Activated CD8-positive, alpha-beta memory T cell treated with anti-CD3 and anti-CD28 coated beads for 36 hours (primary cell): ENCODE results near the gene PARD6A. TPM values are rescaled to one million over a fixed set of nuclear protein-coding genes. Genes with fewer than 3 reads are reported as not detected.

Source experiments
- CTCF ChIA-PET: fragments of 350-600 bp; sonication (Branson Sonifier 250); formaldehyde crosslinking; loops from one replicate; lab custom pipeline; 2021; ENCODE audit warnings: antibody characterized with exemption; lab: Charles Lee
- POLR2A ChIA-PET: fragments of 350-600 bp; sonication (Branson Sonifier 250); formaldehyde crosslinking; loops from one replicate; lab custom pipeline; 2021; ENCODE audit warnings: antibody characterized with exemption; lab: Charles Lee
- total RNA-seq, 2 experiments: library from RNA; stranded (reverse); gene quantifications; one replicate each; pipeline ENCODE4 v1.2.3, GENCODE V29; 2021

PARD6A gene
- total RNA-seq, 2 experiments from 2014 or later, result 17.4 to 18.3 TPM

DNA sequence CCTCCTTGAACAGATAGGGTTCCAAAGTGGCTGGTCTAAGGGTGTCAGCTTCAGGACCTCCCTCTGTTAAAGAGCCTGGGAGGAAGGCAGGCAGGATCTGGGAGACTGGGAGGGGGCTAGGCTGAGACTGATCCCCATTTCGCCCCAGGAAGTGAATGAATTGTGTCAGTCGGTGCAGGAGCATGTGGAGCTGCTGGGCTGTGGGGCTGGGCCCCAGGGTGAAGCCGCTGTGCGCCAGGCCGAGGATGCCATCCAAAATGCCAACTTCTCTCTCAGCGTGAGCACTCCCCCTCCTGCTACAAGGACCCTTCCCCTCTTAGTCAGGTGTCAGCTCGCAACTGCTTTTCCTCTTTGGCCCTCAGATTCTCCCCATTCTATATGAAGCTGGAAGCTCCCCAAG is 9.7 kb upstream of the PARD6A start:
- ChIA-PET CTCF (no interaction called here), POLR2A (interaction anchor here (0.7 to 1.0 kb wide), 2 partner anchors 9 to 88 kb away, joined by 3 read pairs; partner anchors contain the start of gene ACD)

DNA sequence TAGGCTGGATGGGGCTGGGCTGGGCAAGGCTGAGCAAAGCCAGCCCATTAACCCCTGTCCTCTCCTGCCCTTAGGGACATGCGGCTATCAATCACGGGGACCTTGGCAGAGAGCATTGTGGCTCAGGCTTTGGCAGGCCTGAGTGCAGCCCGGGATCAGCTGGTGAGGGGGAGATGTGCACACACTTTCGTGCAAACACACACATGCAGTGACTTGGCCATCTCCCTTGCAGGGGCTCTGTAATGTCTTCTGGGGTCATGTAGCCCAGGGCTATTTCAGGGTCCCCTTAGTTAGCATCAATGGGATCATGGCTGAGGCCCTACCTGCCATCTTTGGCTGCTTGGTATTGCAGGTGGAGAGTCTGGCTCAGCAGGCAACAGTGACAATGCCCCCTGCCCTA is 8.9 kb upstream of the PARD6A start:
- POLR2A ChIA-PET, result interaction anchor here (0.7 kb wide), 1 partner anchor 89 kb away, joined by 3 read pairs; no protein-coding TSS in a partner anchor
- CTCF ChIA-PET, result interaction anchor here (1.2 to 1.4 kb wide), 2 partner anchors 104 to 232 kb away, joined by 3 to 4 read pairs; no protein-coding TSS in a partner anchor

- POLR2A ChIA-PET, result no interaction called here
- CTCF ChIA-PET, result interaction anchor here (1.2 to 1.4 kb wide), 2 partner anchors 105 to 231 kb away, joined by 3 to 4 read pairs; no protein-coding TSS in a partner anchor
These were observed 8.1 kb upstream of the PARD6A start for GRCh38 chr16:67652578-67653127.

GRCh38 chr16:67653128-67653788 is 7.5 kb upstream of the PARD6A start:
- POLR2A ChIA-PET, result interaction anchor here (1.7 kb wide), 1 partner anchor 8 kb away, joined by 5 read pairs; the partner anchor contains the start of gene CARMIL2
- CTCF ChIA-PET, result no interaction called here

DNA sequence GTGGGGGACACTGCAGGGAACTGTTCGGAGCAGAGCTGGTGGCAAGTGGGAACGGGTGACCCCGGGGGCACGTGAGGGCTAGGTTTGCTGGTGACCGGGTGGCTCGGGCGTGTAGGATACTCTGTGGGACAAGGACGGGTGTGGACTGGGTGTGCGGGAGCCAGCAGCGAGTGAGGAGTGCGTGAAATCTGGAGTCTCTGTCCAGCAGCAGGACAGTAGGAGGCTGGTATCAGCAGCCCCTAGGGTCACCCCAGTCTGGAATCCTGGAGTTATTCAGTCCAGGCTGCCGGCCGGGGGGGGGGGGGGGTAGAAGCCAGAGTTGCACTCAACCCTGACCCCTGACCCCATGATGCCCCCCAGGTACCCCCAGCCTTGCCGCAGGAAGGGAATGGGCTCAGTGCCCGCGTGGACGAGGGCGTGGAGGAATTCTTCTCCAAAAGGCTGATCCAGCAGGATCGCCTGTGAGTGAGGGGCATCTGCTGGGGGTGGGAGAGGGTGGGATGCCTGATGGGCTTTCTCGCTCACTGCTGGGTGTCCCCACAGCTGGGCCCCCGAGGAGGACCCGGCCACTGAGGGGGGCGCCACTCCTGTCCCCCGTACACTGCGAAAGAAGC is 6.9 kb upstream of the PARD6A start:
- POLR2A ChIA-PET, result interaction anchor here (1.7 kb wide), 1 partner anchor 9 kb away, joined by 5 read pairs; the partner anchor contains the start of gene CARMIL2

GRCh38 chr16:67654403-67654911 is 6.3 kb upstream of the PARD6A start:
- CTCF ChIA-PET, result interaction anchor here (1.2 to 5.7 kb wide), 2 partner anchors 9 to 133 kb away, joined by 4 to 41 read pairs; partner anchors contain the start of gene CARMIL2
- POLR2A ChIA-PET, result interaction anchor here (1.7 kb wide), 1 partner anchor 9 kb away, joined by 5 read pairs; the partner anchor contains the start of gene CARMIL2

More for the DNA sequence above, 6.9 kb upstream of the PARD6A start:
- CTCF ChIA-PET, result interaction anchor here (1.2 to 5.7 kb wide), 2 partner anchors 8 to 132 kb away, joined by 4 to 41 read pairs; partner anchors contain the start of gene CARMIL2

GRCh38 chr16:67655363-67655762 is 5.4 kb upstream of the PARD6A start:
- CTCF ChIA-PET, result interaction anchor here (5.7 kb wide), 1 partner anchor 10 kb away, joined by 41 read pairs; the partner anchor contains the start of gene CARMIL2
- POLR2A ChIA-PET, result interaction anchor here (1.3 kb wide), 1 partner anchor 100 kb away, joined by 4 read pairs; no protein-coding TSS in a partner anchor

DNA sequence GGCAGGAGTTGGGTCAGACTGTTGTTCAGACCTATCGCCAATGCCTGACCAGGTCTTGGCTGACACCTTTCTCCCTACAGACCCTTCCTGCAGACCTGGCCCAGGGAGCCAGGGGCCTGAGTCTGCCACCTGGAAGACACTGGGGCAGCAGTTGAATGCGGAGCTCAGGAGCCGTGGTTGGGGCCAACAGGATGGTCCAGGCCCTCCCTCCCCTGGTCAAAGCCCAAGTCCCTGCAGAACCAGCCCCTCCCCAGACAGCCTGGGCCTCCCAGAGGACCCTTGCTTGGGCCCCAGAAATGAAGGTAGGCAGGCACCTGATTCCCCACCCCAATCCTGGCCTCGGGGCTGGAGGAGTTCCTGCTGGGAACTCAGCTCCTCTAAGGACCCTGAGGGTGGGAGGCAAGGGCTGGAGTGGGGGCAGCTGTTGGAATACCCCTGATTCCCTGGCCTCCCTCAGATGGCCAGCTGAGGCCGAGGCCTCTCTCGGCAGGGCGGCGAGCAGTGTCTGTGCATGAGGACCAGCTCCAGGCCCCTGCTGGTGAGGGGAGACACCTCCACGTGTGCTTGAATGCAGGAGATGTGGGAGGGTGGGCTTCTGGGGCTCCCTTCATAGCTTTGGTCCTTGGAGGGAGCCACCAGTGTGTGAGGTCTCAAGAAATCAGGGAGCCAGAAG is 4.3 kb upstream of the PARD6A start:
- ChIA-PET POLR2A (interaction anchor here (1.0 to 1.3 kb wide), 2 partner anchors 11 to 101 kb away, joined by 4 to 5 read pairs; no protein-coding TSS in a partner anchor), CTCF (interaction anchor here (2.7 to 5.7 kb wide), 2 partner anchors 11 to 135 kb away, joined by 8 to 41 read pairs; partner anchors contain the start of gene CARMIL2)

- ChIA-PET POLR2A (interaction anchor here (1.0 to 3.4 kb wide), 3 partner anchors 10 to 116 kb away, joined by 3 to 28 read pairs (median 4); partner anchors contain the start of genes C16orf86 and CARMIL2), CTCF (interaction anchor here (2.7 to 5.7 kb wide), 2 partner anchors 12 to 136 kb away, joined by 8 to 41 read pairs; partner anchors contain the start of gene CARMIL2)
These were observed 3.6 kb upstream of the PARD6A start for GRCh38 chr16:67657017-67657608.

DNA sequence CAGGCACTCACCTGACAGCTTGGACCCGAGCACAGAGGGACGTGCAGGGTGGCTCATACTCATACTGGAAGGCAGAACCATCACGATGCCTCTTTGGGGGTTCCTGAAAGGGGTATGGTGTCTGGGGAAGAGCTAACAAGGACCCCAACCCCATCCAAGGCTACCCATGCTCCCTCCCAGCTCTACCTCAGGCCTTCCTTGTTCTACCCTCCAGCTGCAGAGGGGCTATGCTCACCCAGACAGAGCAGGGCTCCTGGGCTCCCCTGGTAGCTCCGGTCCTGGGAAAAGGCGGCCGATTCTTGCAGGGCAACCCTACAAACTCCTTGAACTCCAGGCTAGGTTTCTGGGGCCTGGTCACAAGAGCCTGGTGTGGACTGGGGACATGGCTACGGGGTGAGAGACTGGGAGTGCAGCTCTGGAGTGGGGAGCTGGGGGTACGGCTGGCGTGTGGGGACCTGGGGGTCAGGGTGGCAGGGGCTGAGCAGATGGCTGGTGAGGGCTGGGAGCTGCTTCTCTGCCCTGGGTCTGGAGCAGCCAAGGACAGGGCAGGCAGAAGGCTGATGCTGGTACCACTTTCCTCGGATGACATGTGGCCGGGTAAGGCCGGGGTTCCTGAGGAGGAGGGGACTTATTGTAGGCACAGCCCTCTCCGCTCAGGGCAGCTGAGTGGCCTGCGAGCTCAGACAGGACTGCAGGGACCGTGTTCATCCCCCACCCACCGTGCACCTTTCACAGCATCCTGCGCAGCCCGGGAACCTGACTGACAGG is 2.8 kb upstream of the PARD6A start:
- CTCF ChIA-PET, result interaction anchor here (0.5 to 5.7 kb wide), 6 partner anchors 12 to 201 kb away, joined by 3 to 41 read pairs (median 4); partner anchors contain the start of genes CARMIL2 and CTCF
- POLR2A ChIA-PET, result interaction anchor here (1.0 to 3.4 kb wide), 3 partner anchors 9 to 116 kb away, joined by 3 to 28 read pairs (median 4); partner anchors contain the start of genes C16orf86 and CARMIL2

- CTCF ChIA-PET, result interaction anchor here (0.6 to 5.7 kb wide), 6 partner anchors 9 to 138 kb away, joined by 3 to 41 read pairs (median 8); partner anchors contain the start of genes CARMIL2 and CTCF
- POLR2A ChIA-PET, result interaction anchor here (0.5 to 3.4 kb wide), 6 partner anchors 13 to 221 kb away, joined by 3 to 28 read pairs (median 4); partner anchors contain the start of gene CARMIL2
These were observed 1.7 kb upstream of the PARD6A start for GRCh38 chr16:67658849-67659674.

DNA sequence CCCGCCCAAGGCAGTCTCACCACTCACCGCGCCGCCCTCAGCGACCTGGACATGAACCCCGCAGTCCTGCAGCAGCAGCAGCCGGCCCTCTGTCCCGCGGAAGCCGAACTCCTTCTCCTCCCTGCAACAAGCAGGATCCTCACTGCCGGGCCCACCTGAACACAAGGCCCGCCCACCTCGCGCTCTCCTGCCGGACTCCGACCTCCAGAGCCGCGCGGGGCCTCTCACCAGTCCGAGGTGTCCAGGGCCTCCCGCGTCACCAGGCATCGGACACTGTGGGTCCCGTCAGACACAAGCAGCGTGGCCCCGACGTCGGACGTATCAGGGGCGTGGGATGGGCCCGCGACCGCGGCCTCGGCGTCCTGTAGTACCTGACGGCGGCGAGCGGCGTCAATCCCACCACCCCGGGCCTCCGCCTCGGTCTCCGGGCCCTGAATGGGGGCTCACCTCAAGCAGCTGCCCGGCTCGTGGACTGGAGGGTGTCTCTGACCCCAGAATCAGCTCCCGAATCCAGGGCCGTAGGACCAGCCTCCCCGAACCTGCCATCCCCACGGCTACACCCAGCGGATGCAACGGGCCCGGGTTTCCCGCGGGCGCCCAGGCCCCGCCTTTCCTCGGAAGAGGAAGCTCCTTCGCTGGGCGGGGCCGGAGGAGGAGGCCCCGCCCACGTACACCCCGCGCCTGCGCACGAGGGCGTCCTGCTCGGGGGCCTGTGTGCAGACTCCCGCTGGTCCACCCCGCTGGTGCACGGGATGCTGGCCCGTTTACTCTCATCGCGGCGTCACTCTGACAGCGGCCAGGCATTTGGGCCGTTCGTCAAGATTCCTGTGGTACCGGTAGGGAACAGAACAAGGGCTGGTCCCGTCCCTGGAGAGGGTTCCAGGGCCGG is 841 bp upstream of the PARD6A start, which contains the start of gene ACD:
TSS of gene ACD (minus strand) at position 586 of the 889 bp plus-strand sequence. CDS start at position 546, 40 bp downstream.
- ChIA-PET POLR2A (interaction anchor here (0.5 to 3.4 kb wide), 15 partner anchors 9 to 275 kb away, joined by 3 to 28 read pairs (median 4); partner anchors contain the start of genes CARMIL2, CTCF, GFOD2 and TSNAXIP1), CTCF (interaction anchor here (0.9 to 5.7 kb wide), 7 partner anchors 8 to 139 kb away, joined by 3 to 41 read pairs (median 8); partner anchors contain the start of genes CARMIL2 and CTCF)

DNA sequence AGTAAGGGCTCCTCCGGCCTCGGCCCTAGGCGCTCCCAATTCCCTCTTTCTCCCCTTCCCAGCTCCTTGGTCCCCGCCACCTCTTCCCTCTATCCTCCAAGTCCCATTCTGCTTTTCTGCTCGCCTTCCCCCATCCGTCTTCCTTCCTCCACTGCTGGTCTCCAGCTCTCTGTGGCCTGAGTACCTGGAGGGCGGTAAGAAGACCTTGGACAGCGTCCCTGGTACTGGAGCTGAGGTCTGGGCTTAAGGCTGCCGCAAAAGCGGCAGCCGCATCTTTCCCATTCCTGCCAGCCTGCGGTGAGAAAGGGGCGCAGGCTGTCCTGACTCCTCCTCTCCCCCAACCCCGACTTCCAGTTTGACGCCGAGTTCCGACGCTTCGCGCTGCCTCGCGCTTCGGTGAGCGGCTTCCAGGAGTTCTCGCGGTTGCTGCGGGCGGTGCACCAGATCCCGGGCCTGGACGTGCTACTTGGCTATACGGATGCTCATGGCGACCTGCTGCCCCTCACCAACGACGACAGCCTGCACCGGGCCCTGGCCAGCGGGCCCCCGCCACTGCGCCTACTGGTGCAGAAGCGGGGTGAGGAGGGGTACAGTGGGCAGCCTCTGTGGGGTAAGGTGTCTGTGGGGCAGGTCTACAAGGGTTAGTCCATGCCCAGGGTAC is 471 bp downstream of the PARD6A start:
- ChIA-PET CTCF (interaction anchor here (0.9 to 2.6 kb wide), 4 partner anchors 16 to 141 kb away, joined by 3 to 9 read pairs (median 6); partner anchors contain the start of genes CARMIL2 and CTCF), POLR2A (interaction anchor here (0.8 to 1.1 kb wide), 3 partner anchors 101 to 172 kb away, joined by 3 to 4 read pairs (median 3); no protein-coding TSS in a partner anchor)
